ENCODE results near the gene DENR.
"Not testable (repeated sequence)": the region's sequence is repeated elsewhere in the genome, so short reads cannot be mapped to it uniquely, and the experiment has no call there.

Gene DENR, protein sequence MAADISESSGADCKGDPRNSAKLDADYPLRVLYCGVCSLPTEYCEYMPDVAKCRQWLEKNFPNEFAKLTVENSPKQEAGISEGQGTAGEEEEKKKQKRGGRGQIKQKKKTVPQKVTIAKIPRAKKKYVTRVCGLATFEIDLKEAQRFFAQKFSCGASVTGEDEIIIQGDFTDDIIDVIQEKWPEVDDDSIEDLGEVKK

DNA sequence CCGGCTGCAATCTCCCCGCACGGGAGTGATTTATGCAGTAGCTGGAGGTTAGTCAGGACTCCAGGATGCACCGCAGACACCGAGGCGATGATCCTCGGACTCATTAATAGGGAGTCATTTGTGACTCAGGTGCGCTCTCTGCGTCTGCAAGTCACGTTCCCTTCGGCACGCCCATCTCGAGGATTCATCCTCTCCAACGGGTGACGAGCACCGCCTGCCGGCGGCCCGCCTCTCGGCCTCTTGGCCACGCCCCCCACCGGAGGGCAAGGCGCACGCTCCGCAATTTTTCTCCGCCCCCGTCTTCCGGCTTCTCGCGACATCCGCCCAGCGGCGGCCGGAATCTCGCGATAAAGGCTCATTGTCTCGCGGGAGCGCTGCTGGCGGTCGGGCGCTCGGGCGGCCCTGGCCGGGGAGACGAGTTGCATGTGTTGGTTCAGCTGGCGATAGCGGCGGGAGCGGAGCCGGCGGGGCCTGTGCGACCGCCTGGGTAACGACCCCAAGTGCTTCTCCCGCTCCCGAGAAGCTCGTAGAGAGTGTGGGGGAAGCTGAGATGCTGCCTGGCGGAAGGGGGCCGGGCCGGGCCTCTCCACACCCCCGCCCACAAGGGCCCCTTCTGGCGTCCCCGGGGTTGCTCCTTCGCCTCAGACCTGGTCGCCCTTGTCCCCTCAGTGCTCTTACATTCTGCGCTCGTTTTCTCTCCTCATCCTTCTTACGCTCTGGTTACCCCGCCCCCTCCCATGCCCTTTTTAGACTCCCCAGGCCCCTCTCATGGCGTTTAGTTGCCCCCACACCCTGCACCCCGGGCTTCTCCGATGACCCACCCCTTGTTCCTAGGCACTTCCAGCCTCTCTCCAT, at the start of gene DENR:
DENR (plus strand) TSS at position 361 of the 855 bp plus-strand sequence. CDS start 878 bp downstream, outside the sequence.
- TF ChIP-seq, protein P1, sequence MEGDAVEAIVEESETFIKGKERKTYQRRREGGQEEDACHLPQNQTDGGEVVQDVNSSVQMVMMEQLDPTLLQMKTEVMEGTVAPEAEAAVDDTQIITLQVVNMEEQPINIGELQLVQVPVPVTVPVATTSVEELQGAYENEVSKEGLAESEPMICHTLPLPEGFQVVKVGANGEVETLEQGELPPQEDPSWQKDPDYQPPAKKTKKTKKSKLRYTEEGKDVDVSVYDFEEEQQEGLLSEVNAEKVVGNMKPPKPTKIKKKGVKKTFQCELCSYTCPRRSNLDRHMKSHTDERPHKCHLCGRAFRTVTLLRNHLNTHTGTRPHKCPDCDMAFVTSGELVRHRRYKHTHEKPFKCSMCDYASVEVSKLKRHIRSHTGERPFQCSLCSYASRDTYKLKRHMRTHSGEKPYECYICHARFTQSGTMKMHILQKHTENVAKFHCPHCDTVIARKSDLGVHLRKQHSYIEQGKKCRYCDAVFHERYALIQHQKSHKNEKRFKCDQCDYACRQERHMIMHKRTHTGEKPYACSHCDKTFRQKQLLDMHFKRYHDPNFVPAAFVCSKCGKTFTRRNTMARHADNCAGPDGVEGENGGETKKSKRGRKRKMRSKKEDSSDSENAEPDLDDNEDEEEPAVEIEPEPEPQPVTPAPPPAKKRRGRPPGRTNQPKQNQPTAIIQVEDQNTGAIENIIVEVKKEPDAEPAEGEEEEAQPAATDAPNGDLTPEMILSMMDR (IDR thresholded peaks at IDR 0.05; ENCODE audit: low read depth, low read length) = peak; percentile 81
- DNase-seq (ENCODE audit: low read depth in 2 of 2) = peak; percentile 97 to 99
- peak within 1 kb of the TSS; percentile 88 to 93 for H3K4me3 ChIP-seq (replicated peaks in 1 of 2; ENCODE audit: low read depth in 2 of 2, low read length in 2 of 2)

DNA sequence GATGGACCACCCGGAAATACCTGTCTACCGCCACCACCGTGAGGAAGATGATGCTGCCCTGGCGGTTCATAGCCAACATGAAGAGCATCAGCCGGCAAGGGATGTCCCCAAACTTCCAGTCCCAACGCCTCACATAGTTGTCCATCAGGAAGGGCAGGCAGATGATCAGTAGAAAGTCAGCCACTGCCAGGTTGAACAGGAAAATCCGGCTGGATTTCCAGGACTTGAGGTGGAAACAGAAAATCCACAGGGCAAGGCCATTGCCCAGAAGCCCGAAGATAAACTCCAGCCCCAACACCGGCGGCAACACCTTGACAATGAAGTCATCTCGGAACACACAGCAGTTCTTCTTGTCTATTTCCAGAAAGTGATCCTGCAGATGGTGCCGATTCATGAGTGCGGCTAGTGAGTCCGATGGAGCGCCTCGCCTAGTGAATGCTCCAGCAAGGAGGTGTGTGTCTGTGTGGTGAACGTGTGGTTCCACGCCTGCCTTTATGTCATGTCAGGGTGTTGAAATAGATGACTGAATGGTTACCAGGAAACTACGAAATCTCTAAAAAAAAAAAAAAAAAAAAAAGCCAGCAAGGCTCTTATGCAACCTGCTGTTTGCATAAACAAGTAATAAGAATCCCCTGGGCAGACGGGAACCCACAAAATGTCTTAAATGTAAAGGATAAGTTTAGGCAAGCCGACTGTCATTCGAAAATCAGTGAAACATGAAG, 49.6 kb upstream of the DENR start, which contains the start of gene HCAR2:
HCAR2 (minus strand) TSS at position 468 of the 722 bp plus-strand sequence; CDS start at position 394, 74 bp downstream.
- not testable (repeated sequence) for H3K4me3 ChIP-seq (replicated peaks in 1 of 2; ENCODE audit: low read depth in 2 of 2, low read length in 2 of 2)
- peak in 1 of 2 donors; percentile 61 for DNase-seq (ENCODE audit: low read depth in 2 of 2)

DNA sequence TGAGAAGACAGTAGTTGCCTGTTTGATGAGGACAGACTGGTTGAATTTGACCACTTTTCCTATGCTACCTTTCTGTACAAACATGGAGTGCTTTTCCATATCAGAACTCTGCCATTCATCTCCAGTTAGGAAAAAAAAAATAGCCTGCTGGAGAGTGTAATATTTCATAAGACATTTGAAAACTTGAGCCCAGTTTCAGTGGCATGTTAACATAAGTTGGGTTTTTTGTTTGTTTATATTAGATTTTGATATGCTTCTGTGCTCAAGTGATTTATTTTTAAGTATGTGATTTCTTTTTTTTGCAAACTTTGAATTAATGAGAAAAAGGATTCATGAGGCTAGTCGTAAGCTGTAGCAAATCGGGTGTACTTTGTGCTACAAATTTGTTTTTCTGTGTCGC, 48.8 kb upstream of the DENR start:
- not testable (repeated sequence) for DNase-seq (ENCODE audit: low read depth in 2 of 2); H3K4me3 ChIP-seq (replicated peaks in 1 of 2; ENCODE audit: low read depth in 2 of 2, low read length in 2 of 2)

DNA sequence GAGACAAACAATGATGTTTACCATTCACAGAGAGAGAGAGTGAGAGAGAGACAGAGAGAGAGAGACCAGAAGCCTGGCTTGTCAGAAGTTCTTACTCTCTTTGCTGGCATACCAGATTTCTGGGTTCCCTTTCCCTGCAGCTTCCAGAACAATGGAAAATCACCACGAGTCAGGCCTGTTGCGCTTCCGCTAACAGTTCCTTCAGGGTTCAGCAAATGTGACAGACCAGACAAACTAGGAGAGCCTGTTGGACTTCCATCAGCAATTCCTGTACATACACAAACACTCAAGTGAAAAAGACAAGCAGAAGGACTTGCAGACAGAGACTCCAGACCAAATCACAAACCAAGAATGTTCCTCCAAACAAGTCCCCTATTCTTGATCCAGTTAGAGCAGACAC, 43.3 kb upstream of the DENR start:
- H3K4me3 ChIP-seq (replicated peaks in 1 of 2; ENCODE audit: low read depth in 2 of 2, low read length in 2 of 2); DNase-seq (ENCODE audit: low read depth in 2 of 2): not testable (repeated sequence)

DNA sequence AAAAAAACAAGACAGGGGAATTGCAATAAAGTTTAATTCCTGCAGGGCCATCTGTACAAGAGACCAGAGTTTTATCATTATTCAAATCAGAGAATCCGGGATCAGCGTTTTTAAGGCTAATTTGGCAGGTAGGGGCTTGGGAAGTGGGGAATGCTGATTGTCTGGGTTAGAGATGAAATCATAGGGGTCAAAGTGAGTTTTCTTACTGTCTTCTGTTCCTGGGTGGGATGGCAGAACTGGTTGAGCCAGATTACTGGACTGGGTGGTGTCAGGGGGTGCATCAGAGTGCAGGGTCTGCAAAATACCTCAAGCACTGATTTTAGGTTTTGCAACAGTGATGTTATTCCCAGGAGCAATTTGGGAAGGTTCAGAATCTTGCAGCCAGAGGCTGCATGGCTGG, 42.3 kb upstream of the DENR start:
- H3K4me3 ChIP-seq (replicated peaks in 1 of 2; ENCODE audit: low read depth in 2 of 2, low read length in 2 of 2); DNase-seq (ENCODE audit: low read depth in 2 of 2): not testable (repeated sequence)

DNA sequence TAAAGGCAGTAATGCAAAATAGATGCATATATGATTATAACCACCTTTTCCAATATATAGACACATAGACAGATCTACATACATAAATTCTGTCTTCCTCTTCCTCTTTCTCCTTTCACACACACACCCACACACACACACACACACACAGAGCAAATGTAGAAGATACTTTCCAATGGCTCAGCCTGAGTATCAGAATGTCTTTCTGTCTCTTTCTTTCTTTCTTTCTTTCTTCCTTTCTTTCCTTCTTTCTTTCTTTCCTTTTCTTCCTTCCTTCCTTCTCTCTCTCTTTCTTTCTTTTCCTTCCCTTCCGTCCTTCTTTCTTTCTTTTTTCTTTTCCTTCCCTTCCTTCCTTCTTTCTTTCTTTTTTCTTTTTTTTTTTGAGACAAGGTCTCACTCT, 41.4 kb upstream of the DENR start:
- H3K4me3 ChIP-seq (replicated peaks in 1 of 2; ENCODE audit: low read depth in 2 of 2, low read length in 2 of 2); DNase-seq (ENCODE audit: low read depth in 2 of 2): not testable (repeated sequence)

DNA sequence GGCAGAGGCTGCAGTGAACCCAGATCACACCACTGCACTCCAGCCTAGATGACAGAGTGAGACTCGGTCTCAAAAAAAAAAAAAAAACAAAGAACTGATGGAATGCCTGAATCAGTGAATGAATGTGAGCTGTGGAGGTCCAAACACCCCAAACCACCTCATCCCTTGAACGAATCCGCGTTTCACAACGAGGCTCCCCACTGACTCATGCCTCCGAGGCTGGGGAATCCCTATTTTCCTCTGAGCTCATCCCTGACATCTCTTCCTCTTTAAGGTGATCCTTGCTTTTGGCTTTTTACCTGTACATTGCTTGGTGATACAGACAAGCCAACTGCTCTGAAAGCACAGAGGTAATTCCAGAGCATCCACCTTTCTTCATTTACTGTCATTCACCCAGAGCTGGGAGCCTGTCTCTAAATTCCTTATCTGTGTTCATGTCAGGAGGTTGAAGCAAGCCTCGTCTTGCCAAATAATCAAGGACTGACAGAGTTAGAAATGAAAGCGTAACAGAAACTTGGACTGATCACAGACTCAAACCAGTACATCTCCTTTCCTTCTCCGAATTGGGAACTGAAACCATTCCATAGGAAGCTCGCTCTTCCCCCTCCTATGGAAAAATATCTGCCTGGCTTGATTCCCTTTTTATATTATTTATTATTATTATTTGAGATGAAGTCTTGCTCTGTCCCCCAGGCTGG, 39.0 kb upstream of the DENR start:
- H3K4me3 ChIP-seq (replicated peaks in 1 of 2; ENCODE audit: low read depth in 2 of 2, low read length in 2 of 2); DNase-seq (ENCODE audit: low read depth in 2 of 2): not testable (repeated sequence)

DNA sequence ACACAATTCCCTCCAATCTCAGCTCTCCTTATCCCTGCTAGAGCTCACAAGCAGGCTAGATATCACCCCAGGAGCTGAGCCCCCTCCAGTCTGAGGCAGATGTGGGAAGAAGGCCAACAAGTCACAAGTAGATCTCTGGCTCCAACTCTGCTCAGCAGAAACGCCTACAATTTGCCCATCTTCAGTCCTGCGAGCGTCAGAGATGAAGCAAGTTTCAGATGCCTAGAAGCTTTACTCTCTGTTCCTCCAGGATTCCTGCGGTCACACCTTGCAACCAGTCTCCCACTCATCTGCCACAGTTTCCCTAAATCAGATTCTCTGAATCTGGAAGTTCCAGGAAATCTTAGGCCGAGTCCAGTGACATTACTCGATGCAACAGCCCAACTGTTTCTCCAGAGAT, 37.4 kb upstream of the DENR start:
- not testable (repeated sequence) for H3K4me3 ChIP-seq (replicated peaks in 1 of 2; ENCODE audit: low read depth in 2 of 2, low read length in 2 of 2)
- DNase-seq (ENCODE audit: low read depth in 2 of 2) = peak in 1 of 2 donors; percentile 48

DNA sequence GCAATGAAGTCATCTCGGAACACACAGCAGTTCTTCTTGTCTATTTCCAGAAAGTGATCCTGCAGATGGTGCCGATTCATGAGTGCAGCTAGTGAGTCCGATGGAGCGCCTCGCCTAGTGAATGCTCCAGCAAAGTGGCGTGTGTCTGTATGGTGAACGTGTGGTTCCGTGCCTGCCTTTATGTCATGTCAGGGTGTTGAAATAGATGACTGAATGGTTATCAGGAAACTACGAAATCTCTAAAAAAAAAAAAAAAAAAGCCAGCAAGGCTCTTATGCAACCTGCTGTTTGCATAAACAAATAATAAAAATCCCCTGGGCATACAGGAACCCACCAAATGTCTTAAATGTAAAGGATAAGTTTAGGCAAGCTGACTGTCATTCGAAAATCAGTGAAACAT, 36.0 kb upstream of the DENR start, which contains the start of gene HCAR3:
HCAR3 (minus strand) TSS at position 154 of the 400 bp plus-strand sequence; CDS start at position 80, 74 bp downstream.
- not testable (repeated sequence) for H3K4me3 ChIP-seq (replicated peaks in 1 of 2; ENCODE audit: low read depth in 2 of 2, low read length in 2 of 2); DNase-seq (ENCODE audit: low read depth in 2 of 2)

DNA sequence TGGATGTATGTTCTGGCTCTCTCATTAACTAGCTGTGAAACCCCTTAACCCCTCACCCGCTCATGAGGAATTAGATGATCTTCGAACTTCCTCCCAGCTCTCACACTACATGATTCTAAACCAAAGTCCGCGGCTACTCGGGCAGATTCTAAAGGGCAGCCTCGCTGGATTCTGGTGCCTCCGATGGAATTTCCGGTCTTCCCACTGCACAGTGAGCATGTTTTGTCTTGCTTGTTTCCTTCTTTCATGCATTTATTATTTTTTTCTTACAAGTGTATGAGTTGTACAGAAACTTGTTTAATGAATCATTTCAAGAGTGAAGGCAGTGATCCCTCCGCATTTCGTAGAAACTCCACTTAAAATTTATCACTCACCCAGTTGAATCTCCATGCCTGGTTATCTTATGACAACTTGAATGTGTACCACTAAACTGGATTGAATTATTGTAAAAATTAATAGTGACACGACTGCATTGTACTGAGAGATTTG, 31.5 kb upstream of the DENR start:
- H3K4me3 ChIP-seq (replicated peaks in 1 of 2; ENCODE audit: low read depth in 2 of 2, low read length in 2 of 2) = no peak overlapping the region
- TF ChIP-seq, protein P1 (IDR thresholded peaks at IDR 0.05; ENCODE audit: low read depth, low read length) = no peak
- peak in 1 of 2 donors; percentile 16 for DNase-seq (ENCODE audit: low read depth in 2 of 2)

Measured in cardiac fibroblast (primary cell).